ENCODE measurements around the gene NFKBIZ. TPM values are rescaled to one million over a fixed set of nuclear protein-coding genes. Genes with fewer than 3 reads are reported as not detected.

Gene NFKBIZ
- total and polyA plus RNA-seq, 4 experiments from 2014 or later: 7.3 to 79.5 (median 44.6) TPM

- Mint-ChIP-seq H3K4me3 (peak overlapping the region in 1 of 8 donors; percentile 25), H3K27ac (peak overlapping the region in 6 of 7 donors; percentile 6 to 69 (median 28)), H3K27me3 (no peaks in the 10 kb centered on the region), H3K4me1 (peaks cover 21 to 37% (median 29%) of the 10 kb centered on the region in 4 donors), H3K9me3 (no peaks in the 10 kb centered on the region), H3K36me3 (peaks cover 18 to 37% of the 10 kb centered on the region in 2 donors)
- H3K36me3 ChIP-seq (ENCODE audit: insufficient read depth, low read length): no peaks in the 10 kb centered on the region
- CTCF ChIA-PET (ENCODE audit: partially characterized antibody): interaction anchor here (1.2 to 15.7 kb wide), 10 partner anchors 10 to 721 kb away, joined by 3 to 573 read pairs (median 5); partner anchors contain the start of gene NFKBIZ
- no peak for DNase-seq
- H3K27me3 ChIP-seq (ENCODE audit: insufficient read depth, low read length): no peaks in the 10 kb centered on the region
- peaks cover 23% of the 10 kb centered on the region for H3K4me1 ChIP-seq (ENCODE audit: insufficient read depth, low read length)
- no peak overlapping the region for H3K4me3 ChIP-seq (ENCODE audit: low read length in 2 of 2)
- no peak overlapping the region for H3K27ac ChIP-seq (ENCODE audit: low read depth, low read length)
- POLR2A ChIA-PET (ENCODE audit: partially characterized antibody): interaction anchor here (1.5 to 1.6 kb wide), 2 partner anchors 35 to 411 kb away, joined by 6 to 17 read pairs; partner anchors contain the start of gene NFKBIZ
- no peaks in the 10 kb centered on the region for H3K9me3 ChIP-seq (ENCODE audit: control insufficient read depth in 1 of 2, low read length in 2 of 2)
- intact Hi-C loops (cut with micrococcal nuclease): no loop called here
Observed at GRCh38 chr3:101814835-101815234, 34.5 kb upstream of the NFKBIZ start.

GRCh38 chr3:101816215-101817149 is 32.8 kb upstream of the NFKBIZ start:
- peaks cover 3% of the 10 kb centered on the region for H3K36me3 ChIP-seq (ENCODE audit: insufficient read depth, low read length)
- Mint-ChIP-seq H3K4me1 (peaks cover 14 to 22% (median 17%) of the 10 kb centered on the region in 4 donors), H3K9me3 (no peaks in the 10 kb centered on the region), H3K27me3 (no peaks in the 10 kb centered on the region), H3K4me3 (no peak overlapping the region), H3K27ac (peak overlapping the region in 5 of 7 donors; percentile 7 to 74 (median 59)), H3K36me3 (peaks cover 22 to 43% of the 10 kb centered on the region in 2 donors)
- no peak for DNase-seq
- peaks cover 13% of the 10 kb centered on the region for H3K4me1 ChIP-seq (ENCODE audit: insufficient read depth, low read length)
- no peaks in the 10 kb centered on the region for H3K27me3 ChIP-seq (ENCODE audit: insufficient read depth, low read length)
- H3K4me3 ChIP-seq (ENCODE audit: low read length in 2 of 2): no peak overlapping the region
- CTCF ChIA-PET (ENCODE audit: partially characterized antibody): interaction anchor here (1.0 to 3.4 kb wide), 4 partner anchors 13 to 413 kb away, joined by 3 to 31 read pairs (median 10); no protein-coding TSS in a partner anchor
- no peak overlapping the region for H3K27ac ChIP-seq (ENCODE audit: low read depth, low read length)
- intact Hi-C loops (cut with micrococcal nuclease): no loop called here
- POLR2A ChIA-PET (ENCODE audit: partially characterized antibody): interaction anchor here (1.2 to 2.7 kb wide), 2 partner anchors 11 to 33 kb away, joined by 3 to 11 read pairs; partner anchors contain the start of gene NFKBIZ
- H3K9me3 ChIP-seq (ENCODE audit: control insufficient read depth in 1 of 2, low read length in 2 of 2): no peaks in the 10 kb centered on the region

GRCh38 chr3:101817992-101818391 is 31.3 kb upstream of the NFKBIZ start:
- no peak overlapping the region for H3K4me3 ChIP-seq (ENCODE audit: low read length in 2 of 2)
- DNase-seq: no peak
- peaks cover 7% of the 10 kb centered on the region for H3K36me3 ChIP-seq (ENCODE audit: insufficient read depth, low read length)
- Mint-ChIP-seq H3K4me1 (peaks cover 14 to 28% (median 17%) of the 10 kb centered on the region in 4 donors), H3K4me3 (no peak overlapping the region), H3K36me3 (peaks cover 31 to 52% of the 10 kb centered on the region in 2 donors), H3K27me3 (no peaks in the 10 kb centered on the region), H3K9me3 (peaks cover 0 to 1% (median 0%) of the 10 kb centered on the region in 8 donors), H3K27ac (peak overlapping the region in 1 of 7 donors; percentile 34)
- ChIA-PET CTCF (ENCODE audit: partially characterized antibody) (interaction anchor here (0.7 to 3.4 kb wide), 8 partner anchors 8 to 719 kb away, joined by 3 to 31 read pairs (median 4); partner anchors contain the start of gene NFKBIZ), POLR2A (ENCODE audit: partially characterized antibody) (interaction anchor here (1.2 to 2.7 kb wide), 2 partner anchors 9 to 32 kb away, joined by 3 to 11 read pairs; partner anchors contain the start of gene NFKBIZ)
- H3K27ac ChIP-seq (ENCODE audit: low read depth, low read length): no peak overlapping the region
- intact Hi-C loops (cut with micrococcal nuclease): no loop called here
- no peaks in the 10 kb centered on the region for H3K27me3 ChIP-seq (ENCODE audit: insufficient read depth, low read length)
- H3K9me3 ChIP-seq (ENCODE audit: control insufficient read depth in 1 of 2, low read length in 2 of 2): no peaks in the 10 kb centered on the region
- H3K4me1 ChIP-seq (ENCODE audit: insufficient read depth, low read length): peaks cover 13% of the 10 kb centered on the region

- Mint-ChIP-seq H3K4me3 (no peak overlapping the region), H3K4me1 (peaks cover 8 to 16% (median 12%) of the 10 kb centered on the region in 4 donors), H3K36me3 (peaks cover 26 to 49% of the 10 kb centered on the region in 2 donors), H3K9me3 (peaks cover 0 to 1% (median 0%) of the 10 kb centered on the region in 8 donors), H3K27me3 (no peaks in the 10 kb centered on the region), H3K27ac (peak overlapping the region in 2 of 7 donors; percentile 41 to 74)
- intact Hi-C loops (cut with micrococcal nuclease): no loop called here
- no peaks in the 10 kb centered on the region for H3K9me3 ChIP-seq (ENCODE audit: control insufficient read depth in 1 of 2, low read length in 2 of 2)
- H3K4me3 ChIP-seq (ENCODE audit: low read length in 2 of 2): no peak overlapping the region
- ChIA-PET CTCF (ENCODE audit: partially characterized antibody) (interaction anchor here (1.5 to 5.0 kb wide), 2 partner anchors 17 to 406 kb away, joined by 6 to 29 read pairs; no protein-coding TSS in a partner anchor), POLR2A (ENCODE audit: partially characterized antibody) (no interaction called here)
- H3K36me3 ChIP-seq (ENCODE audit: insufficient read depth, low read length): peaks cover 7% of the 10 kb centered on the region
- H3K27me3 ChIP-seq (ENCODE audit: insufficient read depth, low read length): no peaks in the 10 kb centered on the region
- H3K27ac ChIP-seq (ENCODE audit: low read depth, low read length): no peak overlapping the region
- DNase-seq: no peak
- peaks cover 3% of the 10 kb centered on the region for H3K4me1 ChIP-seq (ENCODE audit: insufficient read depth, low read length)
Observed at GRCh38 chr3:101819649-101820206, 29.6 kb upstream of the NFKBIZ start.

GRCh38 chr3:101821503-101821902 is 27.8 kb upstream of the NFKBIZ start:
- H3K4me1 ChIP-seq (ENCODE audit: insufficient read depth, low read length): peaks cover 8% of the 10 kb centered on the region
- H3K4me3 ChIP-seq (ENCODE audit: low read length in 2 of 2): no peak overlapping the region
- Mint-ChIP-seq H3K9me3 (peaks cover 0 to 1% (median 0%) of the 10 kb centered on the region in 8 donors), H3K4me3 (no peak overlapping the region), H3K27me3 (no peaks in the 10 kb centered on the region), H3K4me1 (peaks cover 6 to 18% (median 12%) of the 10 kb centered on the region in 4 donors), H3K27ac (peak overlapping the region in 4 of 7 donors; percentile 18 to 47 (median 40)), H3K36me3 (peaks cover 26 to 41% of the 10 kb centered on the region in 2 donors)
- peaks cover 7% of the 10 kb centered on the region for H3K36me3 ChIP-seq (ENCODE audit: insufficient read depth, low read length)
- no peak overlapping the region for H3K27ac ChIP-seq (ENCODE audit: low read depth, low read length)
- H3K9me3 ChIP-seq (ENCODE audit: control insufficient read depth in 1 of 2, low read length in 2 of 2): no peaks in the 10 kb centered on the region
- CTCF ChIA-PET (ENCODE audit: partially characterized antibody): interaction anchor here (0.5 to 5.0 kb wide), 7 partner anchors 10 to 407 kb away, joined by 3 to 29 read pairs (median 8); partner anchors contain the start of gene NFKBIZ
- no peaks in the 10 kb centered on the region for H3K27me3 ChIP-seq (ENCODE audit: insufficient read depth, low read length)
- POLR2A ChIA-PET (ENCODE audit: partially characterized antibody): interaction anchor here (0.7 to 2.1 kb wide), 3 partner anchors 12 to 31 kb away, joined by 3 to 11 read pairs (median 3); partner anchors contain the start of gene NFKBIZ
- intact Hi-C loops (cut with micrococcal nuclease): no loop called here
- DNase-seq: no peak

- Mint-ChIP-seq H3K27ac (peak overlapping the region in 4 of 7 donors; percentile 42 to 74 (median 55)), H3K9me3 (peaks cover 0 to 1% (median 0%) of the 10 kb centered on the region in 8 donors), H3K4me3 (no peak overlapping the region), H3K36me3 (peaks cover 21 to 27% of the 10 kb centered on the region in 2 donors), H3K4me1 (peaks cover 15 to 31% (median 24%) of the 10 kb centered on the region in 4 donors), H3K27me3 (no peaks in the 10 kb centered on the region)
- DNase-seq: no peak
- Histone ChIP-seq H3K4me1 (ENCODE audit: insufficient read depth, low read length) (peaks cover 19% of the 10 kb centered on the region), H3K4me3 (ENCODE audit: low read length in 2 of 2) (no peak overlapping the region), H3K27me3 (ENCODE audit: insufficient read depth, low read length) (no peaks in the 10 kb centered on the region), H3K9me3 (ENCODE audit: control insufficient read depth in 1 of 2, low read length in 2 of 2) (no peaks in the 10 kb centered on the region), H3K27ac (ENCODE audit: low read depth, low read length) (no peak overlapping the region), H3K36me3 (ENCODE audit: insufficient read depth, low read length) (peaks cover 7% of the 10 kb centered on the region)
- ChIA-PET CTCF (ENCODE audit: partially characterized antibody) (interaction anchor here (1.5 to 5.0 kb wide), 6 partner anchors 9 to 402 kb away, joined by 4 to 29 read pairs (median 11); partner anchors contain the start of gene NFKBIZ), POLR2A (ENCODE audit: partially characterized antibody) (interaction anchor here (1.1 kb wide), 2 partner anchors 26 to 43 kb away, joined by 3 to 4 read pairs; partner anchors contain the start of gene NFKBIZ)
- intact Hi-C loops (cut with micrococcal nuclease): no loop called here
Observed at GRCh38 chr3:101823525-101823924, 25.8 kb upstream of the NFKBIZ start.

Measured in CD4-positive, alpha-beta memory T cell (primary cell).